KOPT-K1 (cell line): Measurements from ENCODE around the gene FNDC3B.
"Not testable (repeated sequence)": the region's sequence is repeated elsewhere in the genome, so short reads cannot be mapped to it uniquely, and the experiment has no call there.

Experiments used
- H3K27ac ChIP-seq: fragments of 200-600 bp; sonication (generic); 2 replicates; pipeline ENCODE4 v1.5.1; 2016; ENCODE audit warnings: antibody characterized with exemption, mild to moderate bottlenecking, low read depth, low read length; ENCODE audit not compliant: poor library complexity, severe bottlenecking
- H3K36me3 ChIP-seq: fragments of 200-600 bp; sonication (generic); 2 replicates; pipeline ENCODE4 v1.5.1; 2017; ENCODE audit warnings: antibody characterized with exemption, mild to moderate bottlenecking, low read length, moderate library complexity; ENCODE audit not compliant: insufficient read depth
- H3K9me3 ChIP-seq: fragments of 200-600 bp; sonication (generic); 2 replicates; pipeline ENCODE4 v1.5.1; 2017; ENCODE audit warnings: antibody characterized with exemption, low read length, mild to moderate bottlenecking; ENCODE audit not compliant: insufficient read depth, poor library complexity, severe bottlenecking

FNDC3B gene

GRCh38 chr3:172083995-172084409 lies 44.6 kb downstream of the FNDC3B start:
- Histone ChIP-seq H3K27ac (no peak overlapping the region), H3K36me3 (no peaks in the 10 kb centered on the region), H3K9me3 (no peaks in the 10 kb centered on the region)

GRCh38 chr3:172084871-172085556 lies 45.6 kb downstream of the FNDC3B start:
- no peak overlapping the region for H3K27ac ChIP-seq
- H3K9me3 ChIP-seq = no peaks in the 10 kb centered on the region
- no peaks in the 10 kb centered on the region for H3K36me3 ChIP-seq

GRCh38 chr3:172085557-172085895 lies 46.1 kb downstream of the FNDC3B start:
- H3K9me3 ChIP-seq = no peaks in the 10 kb centered on the region
- no peak overlapping the region for H3K27ac ChIP-seq
- H3K36me3 ChIP-seq = no peaks in the 10 kb centered on the region

- H3K36me3 ChIP-seq = no peaks in the 10 kb centered on the region
- no peaks in the 10 kb centered on the region for H3K9me3 ChIP-seq
- H3K27ac ChIP-seq = no peak overlapping the region
These were observed 46.7 kb downstream of the FNDC3B start for GRCh38 chr3:172086071-172086470.

- Histone ChIP-seq H3K9me3 (no peaks in the 10 kb centered on the region), H3K36me3 (no peaks in the 10 kb centered on the region), H3K27ac (no peak overlapping the region)
These were observed 47.8 kb downstream of the FNDC3B start for GRCh38 chr3:172087198-172087597.

- Histone ChIP-seq H3K27ac (no peak overlapping the region), H3K36me3 (no peaks in the 10 kb centered on the region), H3K9me3 (no peaks in the 10 kb centered on the region)
These were observed 48.5 kb downstream of the FNDC3B start for GRCh38 chr3:172087602-172088580.

- Histone ChIP-seq H3K27ac (no peak overlapping the region), H3K36me3 (no peaks in the 10 kb centered on the region), H3K9me3 (no peaks in the 10 kb centered on the region)
These were observed 49.9 kb downstream of the FNDC3B start for GRCh38 chr3:172089250-172089649.

- H3K27ac ChIP-seq = no peak overlapping the region
- no peaks in the 10 kb centered on the region for H3K36me3 ChIP-seq
- no peaks in the 10 kb centered on the region for H3K9me3 ChIP-seq
These were observed 50.7 kb downstream of the FNDC3B start for GRCh38 chr3:172090035-172090434.

- Histone ChIP-seq H3K36me3 (no peaks in the 10 kb centered on the region), H3K9me3 (no peaks in the 10 kb centered on the region), H3K27ac (no peak overlapping the region)
These were observed 53.3 kb downstream of the FNDC3B start for GRCh38 chr3:172092658-172093057.

GRCh38 chr3:172093581-172094443 lies 54.4 kb downstream of the FNDC3B start:
- H3K27ac ChIP-seq, H3K36me3 ChIP-seq, H3K9me3 ChIP-seq: not testable (repeated sequence)

GRCh38 chr3:172094621-172095557 lies 55.5 kb downstream of the FNDC3B start:
- no peaks in the 10 kb centered on the region for H3K36me3 ChIP-seq
- H3K27ac ChIP-seq = no peak overlapping the region
- no peaks in the 10 kb centered on the region for H3K9me3 ChIP-seq

GRCh38 chr3:172096881-172097420 lies 57.6 kb downstream of the FNDC3B start:
- H3K27ac ChIP-seq = no peak overlapping the region
- H3K36me3 ChIP-seq = no peaks in the 10 kb centered on the region
- H3K9me3 ChIP-seq = no peaks in the 10 kb centered on the region

- no peak overlapping the region for H3K27ac ChIP-seq
- H3K36me3 ChIP-seq = no peaks in the 10 kb centered on the region
- H3K9me3 ChIP-seq = no peaks in the 10 kb centered on the region
These were observed 58.2 kb downstream of the FNDC3B start for GRCh38 chr3:172097585-172097984.
